Hypothalamus (tissue), 51 donors: ENCODE results near the gene PITX1.

ENCODE experiments used
- DNase-seq, 51 donors: peaks; one replicate each; lab custom pipeline; 2025; lab: John Stamatoyannopoulos, UW

The PITX1 gene

DNA sequence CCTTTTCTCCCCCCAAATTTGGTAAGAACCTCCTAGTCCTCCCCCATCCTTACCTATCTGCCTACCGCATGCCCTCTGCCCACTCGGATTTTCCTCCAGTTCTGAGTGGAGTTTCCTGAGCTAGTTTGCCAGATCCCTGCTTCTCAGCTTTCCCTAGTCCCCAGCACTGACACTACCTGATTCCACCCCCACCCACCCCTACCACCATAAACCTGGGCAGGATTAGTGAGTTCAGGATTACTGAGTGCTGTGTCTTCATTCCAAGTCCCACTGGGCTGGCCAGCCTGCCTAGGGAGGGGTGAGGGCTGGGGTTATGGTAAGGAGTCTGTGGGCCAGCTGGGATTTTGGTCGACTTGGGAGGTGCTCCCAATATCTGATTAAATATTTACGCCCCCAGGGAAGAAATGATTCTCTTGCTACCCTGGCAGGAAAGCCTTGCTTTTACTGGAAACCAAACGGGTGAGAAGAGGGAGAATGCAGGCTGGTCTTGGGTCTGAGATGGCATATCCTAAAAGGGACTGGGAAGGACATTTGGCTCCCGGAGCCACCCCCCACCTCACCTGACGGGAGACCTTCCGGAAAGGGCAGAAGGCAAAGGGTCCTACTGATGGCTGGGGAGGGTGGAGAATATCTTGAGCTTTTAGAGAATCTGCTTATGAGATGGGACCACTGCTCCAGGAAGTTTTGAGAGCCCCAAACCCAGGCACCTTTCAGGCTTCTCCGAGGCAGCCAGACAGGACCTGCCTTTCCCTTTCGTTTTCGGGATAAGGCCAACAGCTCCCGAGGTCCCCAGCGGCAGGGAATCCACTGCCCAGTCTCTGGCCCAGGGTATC is 3.7 kb downstream of the PITX1 start:
- DNase-seq, result no peak

GRCh38 chr5:135029477-135030122 is 4.4 kb downstream of the PITX1 start:
- DNase-seq, result no peak

- no peak for DNase-seq
These were observed 5.1 kb downstream of the PITX1 start for GRCh38 chr5:135028791-135029476.

DNA sequence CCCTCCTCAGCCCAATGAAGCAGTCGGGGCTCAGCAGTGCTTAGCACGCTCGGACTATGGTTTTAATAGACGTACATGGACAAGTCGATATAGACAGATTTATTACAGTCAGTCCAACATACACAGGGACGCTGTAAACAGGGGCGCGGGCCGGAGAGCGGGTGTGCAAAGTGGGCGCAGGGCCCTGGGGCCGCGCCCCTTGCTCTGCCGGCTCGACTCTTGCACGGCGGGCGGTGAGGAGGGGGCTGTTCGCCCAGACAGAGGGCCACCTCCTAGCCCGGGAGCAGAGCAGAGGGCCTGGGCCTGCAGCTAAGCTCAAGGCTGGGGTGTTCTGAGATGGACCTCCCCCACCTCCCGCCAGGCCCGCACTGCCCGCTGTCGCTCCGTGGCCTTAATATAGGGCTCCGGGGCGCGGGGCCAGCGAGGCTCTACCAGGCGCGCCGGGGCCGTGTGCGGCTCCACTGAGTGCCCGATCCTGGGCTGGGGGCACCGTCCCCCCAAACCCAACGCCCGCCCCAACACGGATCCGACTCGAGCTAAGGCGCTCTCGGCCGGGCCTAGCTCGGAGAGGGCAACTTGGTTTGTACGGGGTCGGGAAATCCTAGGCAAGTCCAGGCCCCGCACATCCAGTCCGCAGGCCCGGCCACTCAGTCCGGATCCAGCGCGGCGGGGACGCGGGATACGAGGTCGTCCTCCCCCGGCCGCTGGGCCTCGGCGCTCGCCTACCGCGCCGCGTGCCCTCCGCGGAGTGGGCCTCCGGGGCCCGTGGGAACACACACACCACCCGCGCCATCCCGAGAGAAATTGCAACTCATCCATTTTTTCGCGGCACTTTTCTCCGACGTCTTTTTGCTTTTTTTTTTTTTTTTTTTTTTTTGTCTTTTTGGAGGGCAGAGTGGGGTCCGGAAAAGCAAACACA is 6.1 kb downstream of the PITX1 start:
- DNase-seq, result no peak

DNA sequence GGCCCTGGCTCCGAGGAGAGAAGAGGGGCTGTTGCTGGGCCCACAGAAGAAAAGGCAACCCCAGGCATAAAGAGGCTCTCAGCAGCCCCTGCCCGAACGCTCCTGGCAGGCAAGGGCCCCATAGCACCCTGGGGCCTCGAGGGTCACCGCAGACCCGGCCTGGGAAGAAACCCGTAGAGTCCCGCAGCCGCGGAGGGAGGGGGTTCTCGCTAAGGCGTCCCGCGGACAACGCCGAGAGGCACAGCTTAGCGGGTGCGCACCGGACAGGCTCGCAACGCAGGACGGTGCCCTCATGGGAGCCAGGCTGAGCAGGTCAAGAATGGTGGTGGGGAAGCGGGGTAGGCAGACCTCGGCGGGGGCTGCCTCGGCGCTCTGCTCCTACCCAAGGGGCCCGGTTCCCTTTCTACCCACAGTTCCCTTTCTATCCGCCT is 6.7 kb downstream of the PITX1 start:
- no peak for DNase-seq

GRCh38 chr5:135026645-135027265 is 7.3 kb downstream of the PITX1 start:
- DNase-seq, result no peak

- no peak for DNase-seq
These were observed 8.0 kb downstream of the PITX1 start for GRCh38 chr5:135025730-135026644.

DNA sequence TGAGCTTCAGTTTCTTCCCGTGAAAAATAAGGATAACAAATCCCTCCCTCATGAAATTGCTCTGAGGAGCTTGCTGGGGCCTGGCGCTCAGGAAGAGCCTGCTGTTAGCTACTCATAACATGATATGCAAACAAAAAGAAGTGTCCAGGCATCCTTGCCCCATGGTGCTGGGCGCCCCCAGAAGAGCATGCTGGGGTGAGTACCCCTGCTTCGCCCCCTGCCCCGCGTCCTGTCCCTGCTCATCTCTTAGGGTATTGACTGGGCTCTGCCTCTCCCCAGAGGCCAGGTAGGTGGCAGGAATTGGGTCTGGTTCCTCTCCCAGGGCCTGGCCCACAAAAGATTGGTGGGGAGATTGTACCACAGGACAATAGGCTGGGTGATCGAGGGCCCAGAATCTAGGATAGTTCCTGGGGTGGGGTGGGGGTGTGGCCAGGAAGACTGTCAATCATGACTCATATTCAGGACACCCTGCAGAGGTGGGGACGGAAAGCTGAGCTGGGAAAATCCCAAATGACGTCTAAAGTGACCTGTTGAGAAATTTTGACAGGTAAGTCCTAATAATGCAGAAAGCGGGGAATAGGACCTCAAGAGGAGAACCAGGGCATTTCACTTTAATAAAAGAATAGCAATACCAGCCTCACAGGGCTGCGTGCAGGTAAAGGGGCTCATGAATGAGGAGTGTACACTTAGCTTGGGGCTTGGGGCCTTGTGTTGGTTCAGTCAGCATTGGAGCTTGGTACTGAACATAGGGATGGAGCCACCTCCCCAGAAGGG is 8.9 kb downstream of the PITX1 start:
- no peak for DNase-seq

DNA sequence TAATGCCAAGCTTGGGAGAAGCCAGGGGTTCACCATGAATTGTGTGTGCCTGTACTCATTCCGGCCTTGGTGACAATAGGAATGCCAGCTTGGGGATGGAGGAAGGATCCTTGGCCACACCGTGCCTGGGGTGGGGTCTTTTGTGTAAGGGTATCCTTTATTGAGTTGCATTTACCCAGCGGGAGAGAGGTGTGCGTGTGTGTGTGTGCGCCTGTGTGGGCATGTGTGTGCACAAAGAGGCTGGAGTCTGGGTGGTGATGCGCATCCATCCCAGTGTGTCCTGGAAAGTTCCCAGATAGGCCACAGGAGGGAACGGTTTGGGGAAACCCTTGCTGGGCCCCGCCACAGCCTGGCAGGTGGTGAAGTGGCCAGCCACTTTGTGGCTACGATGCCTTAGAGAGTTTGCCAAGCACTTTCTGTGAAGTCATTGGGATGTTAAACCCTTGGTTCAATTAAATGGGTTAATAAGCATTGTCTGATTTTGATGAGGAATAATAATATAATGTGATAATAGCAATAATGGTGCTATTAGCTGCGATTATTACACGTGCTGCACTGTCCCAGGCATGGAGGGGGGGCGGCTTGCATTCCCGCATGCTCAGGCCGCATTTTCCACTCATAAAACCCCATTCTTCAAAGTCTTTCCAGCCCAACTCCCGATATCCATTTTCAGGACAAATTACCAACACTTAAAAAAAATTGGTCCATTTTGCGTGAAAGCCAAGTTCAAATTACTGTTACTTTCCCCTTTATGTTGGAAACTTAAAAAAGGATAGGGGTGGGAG is 13.7 kb downstream of the PITX1 start:
- no peak for DNase-seq

DNA sequence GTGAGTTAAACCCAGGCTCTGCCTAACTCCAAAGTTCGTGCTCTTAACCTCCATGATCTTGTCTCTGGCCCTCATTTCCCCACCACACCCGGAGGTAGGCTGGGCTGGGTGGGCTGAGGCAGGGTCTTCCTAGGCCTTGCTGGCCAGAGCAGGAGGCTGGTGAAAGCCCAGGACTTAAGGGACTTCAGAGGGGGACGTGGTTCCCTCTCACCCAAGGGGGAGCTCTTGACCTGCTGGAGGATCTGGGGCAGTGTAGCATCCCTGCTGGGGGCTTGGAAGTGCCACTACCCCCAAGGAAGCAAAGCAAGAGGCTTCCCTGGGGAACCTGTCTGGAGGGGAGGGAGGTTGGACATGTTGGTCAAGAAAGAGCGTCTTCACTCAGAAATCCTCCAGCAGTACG is 14.7 kb downstream of the PITX1 start:
- DNase-seq, result no peak

DNA sequence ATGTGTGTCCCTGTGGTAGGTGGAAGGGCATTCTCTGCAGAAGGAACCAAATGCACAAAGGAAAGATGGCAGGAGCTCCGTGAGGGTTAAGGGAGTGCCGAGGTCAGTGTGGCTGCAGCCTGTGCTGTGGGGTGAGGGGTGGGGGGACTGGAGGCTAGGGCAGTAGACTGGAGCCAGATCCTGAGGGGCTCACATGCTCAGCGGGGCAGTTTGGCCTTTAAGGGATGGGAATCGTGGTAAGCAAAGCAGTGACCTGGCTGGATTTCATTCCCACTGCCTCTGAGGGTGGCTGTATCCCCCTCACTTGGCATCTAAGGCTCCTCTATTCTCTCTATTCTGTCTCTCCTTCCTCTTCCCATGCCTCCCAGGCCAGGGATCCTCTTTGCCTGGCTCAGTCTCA is 15.6 kb downstream of the PITX1 start:
- DNase-seq, result no peak

DNA sequence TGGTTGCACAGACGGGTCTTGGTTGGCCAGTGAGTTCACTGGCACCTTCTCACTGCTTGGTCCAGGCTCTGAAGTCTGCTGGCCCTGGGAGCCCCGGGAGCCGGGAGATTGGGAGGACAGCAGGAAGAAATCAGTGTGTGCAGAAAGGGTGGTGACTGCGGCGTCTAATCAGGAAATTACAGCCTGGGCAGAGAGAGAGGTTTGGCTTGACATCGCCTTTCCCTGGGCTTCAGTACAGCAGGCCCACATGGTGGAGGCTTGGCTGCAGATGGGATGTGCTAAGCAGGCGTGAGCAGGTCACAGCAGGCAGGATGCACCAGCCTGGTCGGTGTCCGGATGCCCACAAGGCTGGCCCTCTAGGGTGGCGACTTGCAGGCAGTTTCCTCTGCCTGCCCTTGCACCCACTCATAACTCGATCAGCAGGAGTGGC is 17.2 kb downstream of the PITX1 start:
- no peak for DNase-seq

- DNase-seq, result no peak
These were observed 18.1 kb downstream of the PITX1 start for GRCh38 chr5:135015942-135016341.

GRCh38 chr5:135013947-135014570 is 20.0 kb downstream of the PITX1 start:
- peak in 5 of 51 donors; percentile 10 to 28 (median 13) for DNase-seq

DNA sequence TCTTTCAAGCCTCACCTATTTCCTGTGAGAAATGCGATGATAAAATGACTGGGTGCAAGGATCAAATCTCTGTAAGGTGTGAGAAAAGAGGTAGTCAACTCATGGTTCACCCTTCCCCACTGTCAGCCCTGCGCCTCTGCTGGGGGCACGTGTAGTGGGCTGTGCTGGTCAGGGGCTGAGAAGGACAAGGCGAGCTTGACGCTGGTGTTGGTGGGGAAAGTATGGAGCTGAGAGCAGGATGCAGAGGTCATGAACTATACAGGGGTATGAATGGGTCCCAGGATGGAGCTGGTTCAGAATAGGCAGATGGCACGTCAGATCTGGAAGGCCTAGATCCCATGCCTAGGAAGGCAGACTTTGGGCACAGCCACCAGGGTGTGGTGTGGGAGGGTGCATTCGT is 20.6 kb downstream of the PITX1 start:
- no peak for DNase-seq

DNA sequence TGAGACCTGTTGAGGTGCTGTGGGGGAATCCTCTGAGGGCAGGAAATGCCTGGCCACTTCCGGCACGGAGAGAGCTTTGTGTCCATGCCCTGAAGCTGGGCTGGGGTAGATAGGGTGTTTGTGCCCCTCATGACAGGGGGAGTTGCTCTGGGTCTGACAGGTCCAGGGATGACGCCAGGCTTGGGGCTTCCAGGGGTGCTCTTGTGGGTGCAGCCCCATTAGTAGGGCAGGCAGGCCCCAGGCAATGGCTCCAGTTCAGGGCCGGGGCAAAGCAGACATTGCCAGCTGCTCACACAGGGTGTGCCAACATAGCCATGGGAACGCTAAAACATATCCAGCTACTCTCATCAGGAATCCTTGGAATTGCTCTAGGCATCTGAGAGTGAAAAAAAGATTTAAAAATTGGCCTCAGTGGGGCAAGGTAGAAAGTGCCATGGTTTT is 21.1 kb downstream of the PITX1 start:
- peak in 4 of 51 donors; percentile 3 to 14 (median 8) for DNase-seq
